Cardiac fibroblast (primary cell): Measurements from ENCODE around the gene MAPK14.

Experiments
- DNase-seq, 2 donors: peaks; one replicate each; pipeline versions ENCODE4 v3.0.0 to v3.0.0-alpha.2; 2010; ENCODE audit warnings: low read depth in 2 of 2
- H3K4me3 ChIP-seq, 2 donors: replicated peaks in 1 of 2; 1 replicate in 1 of 2; 2 replicates in 1 of 2; pipeline ENCODE4 v1.5.1; 2011; ENCODE audit warnings: low read depth in 2 of 2, low read length in 2 of 2, mild to moderate bottlenecking in 2 of 2, moderate library complexity in 1 of 2
- CTCF ChIP-seq: IDR thresholded peaks from one replicate; pipeline ENCODE4 v1.5.1; 2011; ENCODE audit warnings: low read depth, mild to moderate bottlenecking, low read length, inconsistent platforms

Gene MAPK14

GRCh38 chr6:36124881-36125280 lies 97.3 kb downstream of the MAPK14 start:
- TF ChIP-seq CTCF: no peak
- no peak overlapping the region for H3K4me3 ChIP-seq
- no peak for DNase-seq

GRCh38 chr6:36125575-36125974 lies 98.0 kb downstream of the MAPK14 start:
- no peak for DNase-seq
- no peak for TF ChIP-seq CTCF
- H3K4me3 ChIP-seq: no peak overlapping the region

GRCh38 chr6:36126121-36126520 lies 98.5 kb downstream of the MAPK14 start:
- no peak for DNase-seq
- TF ChIP-seq CTCF: no peak
- H3K4me3 ChIP-seq: no peak overlapping the region

GRCh38 chr6:36126553-36127458 lies 99.2 kb downstream of the MAPK14 start:
- peak; percentile 42 to 74 for DNase-seq
- TF ChIP-seq CTCF: no peak

GRCh38 chr6:36127462-36128016 lies 99.9 kb downstream of the MAPK14 start:
- peak; percentile 88 to 96 for DNase-seq
- TF ChIP-seq CTCF: no peak
- no peak overlapping the region for H3K4me3 ChIP-seq

More at GRCh38 chr6:36126553-36127458, 99.2 kb downstream of the MAPK14 start:
- H3K4me3 ChIP-seq: no peak overlapping the region

GRCh38 chr6:36128073-36128472 lies 100.5 kb downstream of the MAPK14 start:
- TF ChIP-seq CTCF: no peak
- H3K4me3 ChIP-seq: no peak overlapping the region
- no peak for DNase-seq
